HG02642 (cell line): Measurements from ENCODE around the gene SKI.
"Not testable (repeated sequence)": the region's sequence is repeated elsewhere in the genome, so short reads cannot be mapped to it uniquely, and the experiment has no call there.

Experiments used
- ATAC-seq: cut with Tn5 transposase; IDR thresholded peaks from one replicate; pipeline ENCODE4 v1.9.1; 2021; ENCODE audit warnings: mild to moderate bottlenecking; ENCODE audit not compliant: unreplicated experiment, poor library complexity

SKI gene

DNA sequence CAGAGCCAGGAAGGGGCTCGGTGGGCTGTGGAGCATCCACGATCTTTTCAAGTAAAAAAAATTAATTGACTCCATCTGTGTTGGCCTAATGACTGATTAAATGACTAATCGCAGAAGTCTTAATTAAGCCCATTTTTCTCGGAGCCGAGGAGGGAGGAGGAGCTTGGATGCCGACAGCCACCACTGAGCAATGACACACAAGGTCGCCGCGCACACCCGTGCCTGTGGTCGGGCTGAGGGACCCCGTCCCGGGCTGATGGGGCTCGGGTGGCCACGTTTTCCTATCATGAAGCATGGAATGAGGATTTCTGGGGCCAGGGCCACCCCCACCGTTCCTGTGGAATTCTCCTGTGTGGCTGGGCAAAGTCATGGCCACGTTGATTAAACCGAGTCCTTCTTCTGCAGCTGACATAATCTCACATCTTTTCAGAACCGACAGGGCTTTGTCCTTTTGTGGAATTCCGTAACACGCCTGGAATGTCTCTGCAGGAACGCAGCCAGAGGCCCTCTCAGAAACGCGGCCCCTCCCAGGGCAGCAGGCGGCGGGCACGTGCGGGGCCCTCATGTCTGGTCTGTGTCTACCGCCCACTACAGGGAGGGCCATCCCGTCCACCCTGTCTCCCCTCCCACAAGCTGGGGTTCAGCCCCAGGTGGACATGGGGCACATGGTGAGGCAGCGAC lies 102.5 kb downstream of the SKI start:
- ATAC-seq: no peak

DNA sequence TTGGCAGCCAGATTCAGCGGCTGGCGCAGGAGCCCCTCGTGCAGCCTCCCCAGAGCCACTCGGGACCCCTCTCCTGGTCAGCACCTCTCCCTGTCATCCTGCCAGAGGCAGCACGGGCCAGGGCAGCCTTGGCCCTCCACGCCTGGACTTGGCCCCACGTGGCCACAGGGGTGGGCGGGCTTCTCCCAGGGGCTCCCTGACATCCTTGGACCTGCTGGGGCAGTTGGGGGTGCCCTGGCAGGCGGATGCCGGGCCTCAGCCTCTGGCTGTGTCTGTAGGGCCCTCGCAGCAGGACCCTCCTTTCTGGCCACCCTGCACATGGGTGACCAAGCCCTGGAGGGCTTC lies 103.1 kb downstream of the SKI start:
- ATAC-seq: no peak

DNA sequence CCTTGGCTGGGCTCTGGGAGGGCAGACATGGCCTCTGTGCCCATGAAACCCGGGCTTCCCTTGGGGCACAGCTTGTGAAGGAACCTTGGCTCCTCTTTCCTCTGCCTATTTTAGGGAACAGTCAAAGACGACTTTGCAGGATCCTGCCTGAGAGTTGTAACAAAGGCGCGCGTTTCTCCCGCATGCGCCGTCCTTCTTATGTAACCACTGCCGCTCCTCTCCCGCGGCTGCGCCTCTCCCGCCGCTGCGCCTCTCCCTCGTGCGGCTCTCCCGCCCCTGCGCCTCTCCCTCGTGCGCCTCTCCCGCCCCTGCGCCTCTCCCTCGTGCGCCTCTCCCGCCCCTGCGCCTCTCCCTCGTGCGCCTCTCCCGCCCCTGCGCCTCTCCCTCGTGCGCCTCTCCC lies 103.5 kb downstream of the SKI start:
- not testable (repeated sequence) for ATAC-seq

DNA sequence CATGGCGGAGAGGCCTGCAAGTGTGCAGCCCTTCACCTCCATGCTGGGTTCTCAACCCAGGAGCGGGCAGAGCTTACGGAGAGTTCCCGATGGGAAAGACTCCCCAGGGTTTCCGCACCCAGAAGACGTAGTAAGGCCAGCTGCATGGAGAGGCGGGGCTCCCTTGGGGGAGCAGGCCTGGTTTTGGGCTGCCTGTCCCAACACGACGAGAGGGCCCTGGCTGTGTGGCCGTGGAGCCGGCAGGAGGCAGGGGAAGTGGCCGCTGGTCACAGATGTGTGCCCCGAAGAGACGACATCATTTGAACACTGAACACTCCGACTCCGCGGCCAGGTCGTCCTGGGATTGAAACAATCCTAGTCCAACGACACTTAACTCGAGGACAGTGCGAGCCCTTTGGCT lies 106.2 kb downstream of the SKI start:
- no peak for ATAC-seq

DNA sequence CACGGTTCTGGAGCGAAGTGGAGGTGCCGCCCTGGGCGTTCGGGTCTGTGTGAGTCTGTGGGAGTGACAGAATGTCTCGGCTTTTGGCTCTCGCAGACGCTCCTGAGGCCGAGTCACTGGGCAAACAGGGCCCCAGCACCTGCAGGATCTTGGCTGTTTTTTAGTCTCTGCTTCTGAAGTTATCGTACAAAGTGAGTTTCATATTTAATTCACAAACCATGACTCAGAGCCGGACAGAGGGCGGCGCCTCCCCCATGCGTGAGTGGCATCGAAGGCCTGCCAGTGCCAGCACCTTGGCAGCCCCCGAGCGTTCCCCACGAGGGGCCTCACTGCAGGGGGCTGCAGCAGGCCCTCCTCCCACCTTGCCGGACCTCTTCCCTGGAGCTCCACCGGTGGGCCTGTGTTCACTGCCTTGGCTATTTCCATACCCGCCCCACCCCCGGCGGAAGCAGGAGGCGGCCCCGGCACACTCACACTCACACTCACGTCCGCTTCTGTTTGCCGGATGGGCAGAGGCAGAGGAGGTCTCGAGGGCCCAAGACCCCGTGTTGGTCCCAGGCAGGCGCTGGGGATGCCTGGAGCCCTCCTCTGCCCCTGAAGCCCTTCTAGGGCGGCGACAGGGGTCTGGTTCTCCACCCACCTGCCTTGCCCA lies 106.9 kb downstream of the SKI start:
- no peak for ATAC-seq

DNA sequence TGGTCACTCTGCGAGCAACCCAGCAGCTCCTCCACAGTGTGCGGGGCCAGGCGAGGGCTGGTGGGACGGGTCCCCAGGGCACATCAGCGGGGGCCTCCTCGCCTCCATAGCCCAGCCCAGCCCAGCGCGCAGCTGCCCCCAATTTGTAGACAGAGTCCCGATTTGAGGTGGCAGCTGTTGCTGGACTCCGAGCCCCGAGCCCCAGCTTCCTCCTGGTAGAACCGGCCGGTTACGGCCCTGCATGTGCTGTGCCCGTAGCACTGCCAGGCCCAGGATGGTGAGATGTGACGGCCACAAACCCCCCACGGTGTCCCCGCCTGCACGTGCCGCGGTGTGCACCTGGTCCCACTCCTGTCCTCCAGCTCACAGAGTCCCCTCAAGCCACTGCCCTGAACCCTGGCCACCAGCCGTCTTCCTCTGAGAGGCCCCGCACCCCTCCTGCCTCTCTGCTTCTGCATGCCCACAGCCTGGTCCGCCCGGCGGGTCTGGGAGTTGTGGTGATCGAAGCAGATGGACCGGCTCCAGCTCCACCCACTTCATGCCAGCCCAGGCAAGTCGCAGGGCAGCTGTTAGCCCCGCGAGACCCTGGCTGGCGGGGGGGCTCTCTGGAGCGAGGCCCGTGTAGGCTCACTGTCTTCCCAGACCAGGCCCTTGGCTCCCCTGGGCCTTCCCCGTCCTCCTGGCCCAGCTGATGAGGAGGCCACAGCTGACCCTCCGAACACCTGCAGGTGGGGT lies 107.8 kb downstream of the SKI start:
- ATAC-seq: no peak

DNA sequence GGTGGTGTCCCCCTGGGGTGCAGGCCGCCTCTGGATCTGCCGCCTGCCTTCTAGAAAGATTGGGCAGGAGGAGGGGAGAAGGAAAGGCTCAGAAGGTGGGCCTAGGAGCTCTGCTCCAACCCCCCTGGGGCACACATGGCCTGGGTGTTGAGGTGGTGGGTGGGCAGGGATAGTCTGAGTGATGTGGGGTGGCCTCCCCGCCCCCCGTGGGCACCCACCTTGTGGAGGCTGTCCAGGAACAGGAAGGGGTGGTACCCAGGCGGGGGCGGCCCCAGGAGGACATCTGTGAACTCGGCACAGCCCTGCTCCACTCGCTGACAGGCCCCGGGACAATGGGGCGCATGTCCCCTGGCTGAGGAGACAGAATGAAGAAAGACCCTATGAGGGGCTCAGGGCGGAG lies 108.4 kb downstream of the SKI start:
- no peak for ATAC-seq

DNA sequence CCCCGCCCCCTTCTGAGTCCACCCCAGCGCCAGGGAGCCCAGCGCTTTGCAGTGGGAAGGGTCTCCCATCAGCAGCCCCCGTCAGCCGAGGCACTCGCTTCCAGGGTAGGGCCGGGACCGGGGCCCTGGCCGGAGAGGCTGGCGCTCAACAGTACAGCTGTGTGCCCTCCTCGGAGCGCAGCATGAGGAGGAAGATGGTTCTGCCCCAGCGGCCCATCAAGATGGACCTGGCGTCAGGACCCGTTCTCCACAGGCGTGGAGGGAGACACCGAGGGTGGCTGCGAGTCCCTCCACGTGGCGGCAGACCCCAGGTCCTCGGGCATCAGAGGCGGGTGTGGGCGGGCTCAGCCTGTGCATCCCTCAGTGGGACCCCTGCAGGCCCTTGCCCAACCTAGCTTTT lies 109.0 kb downstream of the SKI start:
- no peak for ATAC-seq

DNA sequence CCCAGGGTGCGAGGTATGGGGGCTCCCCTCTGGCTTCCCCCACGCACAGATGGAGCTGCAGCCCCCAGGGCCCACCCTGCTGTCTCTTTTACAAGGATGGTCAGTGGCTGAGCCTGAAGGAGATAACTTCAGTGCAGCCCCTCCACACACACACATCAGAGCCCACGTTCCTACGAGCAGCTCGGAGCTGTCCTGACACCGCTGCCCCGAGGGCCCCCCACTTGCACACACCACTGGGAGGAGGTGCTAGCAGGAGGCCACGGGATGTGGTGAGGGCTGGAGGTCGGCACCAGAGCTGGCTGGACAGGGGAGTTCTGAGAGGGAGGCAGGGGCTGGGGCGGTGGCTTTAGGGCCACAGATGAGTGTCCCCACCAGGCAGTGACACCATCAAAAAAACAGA lies 109.4 kb downstream of the SKI start:
- ATAC-seq: no peak

DNA sequence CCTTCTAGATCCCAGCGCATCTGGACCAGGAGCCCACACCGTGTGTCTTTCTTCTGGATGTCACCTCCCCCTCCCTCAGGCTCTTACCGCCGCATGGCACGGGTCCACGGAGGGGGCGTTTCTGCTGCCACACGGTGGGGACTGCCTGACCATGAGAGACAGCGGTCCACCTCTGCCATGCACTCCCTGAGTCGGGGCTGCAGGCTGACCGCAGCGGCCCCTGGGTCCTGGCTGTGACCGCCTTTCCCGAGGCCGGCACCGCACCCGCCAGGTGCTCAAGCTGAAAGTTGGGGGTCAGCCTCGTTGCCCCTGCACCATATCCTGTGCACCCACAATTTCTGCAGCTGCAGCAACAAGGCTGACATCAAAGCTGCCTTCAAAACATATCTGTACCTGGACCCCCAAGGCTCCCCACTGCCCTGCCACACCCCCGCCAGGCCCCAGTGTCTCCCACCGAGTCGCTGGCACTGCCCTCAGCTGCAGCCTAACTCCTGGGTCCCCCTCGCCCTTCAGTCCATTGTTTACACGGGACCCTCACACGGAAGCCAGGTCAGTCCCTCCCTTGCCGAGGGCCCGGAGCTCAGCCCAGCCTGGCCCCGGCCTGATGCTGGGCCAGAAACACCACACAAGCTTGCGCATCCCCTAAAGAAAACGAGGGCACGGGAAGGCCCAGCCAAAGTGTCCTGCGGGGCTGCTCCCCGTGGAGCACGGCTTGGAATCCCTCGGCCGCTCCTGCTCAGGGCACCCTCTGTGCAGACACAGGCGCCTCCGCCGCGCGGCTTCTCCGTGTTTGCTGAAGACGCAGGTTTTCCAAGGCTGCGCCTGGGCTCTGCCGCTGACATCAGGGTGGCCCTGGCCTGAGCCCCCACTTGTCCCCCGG lies 111.3 kb downstream of the SKI start:
- ATAC-seq: no peak

DNA sequence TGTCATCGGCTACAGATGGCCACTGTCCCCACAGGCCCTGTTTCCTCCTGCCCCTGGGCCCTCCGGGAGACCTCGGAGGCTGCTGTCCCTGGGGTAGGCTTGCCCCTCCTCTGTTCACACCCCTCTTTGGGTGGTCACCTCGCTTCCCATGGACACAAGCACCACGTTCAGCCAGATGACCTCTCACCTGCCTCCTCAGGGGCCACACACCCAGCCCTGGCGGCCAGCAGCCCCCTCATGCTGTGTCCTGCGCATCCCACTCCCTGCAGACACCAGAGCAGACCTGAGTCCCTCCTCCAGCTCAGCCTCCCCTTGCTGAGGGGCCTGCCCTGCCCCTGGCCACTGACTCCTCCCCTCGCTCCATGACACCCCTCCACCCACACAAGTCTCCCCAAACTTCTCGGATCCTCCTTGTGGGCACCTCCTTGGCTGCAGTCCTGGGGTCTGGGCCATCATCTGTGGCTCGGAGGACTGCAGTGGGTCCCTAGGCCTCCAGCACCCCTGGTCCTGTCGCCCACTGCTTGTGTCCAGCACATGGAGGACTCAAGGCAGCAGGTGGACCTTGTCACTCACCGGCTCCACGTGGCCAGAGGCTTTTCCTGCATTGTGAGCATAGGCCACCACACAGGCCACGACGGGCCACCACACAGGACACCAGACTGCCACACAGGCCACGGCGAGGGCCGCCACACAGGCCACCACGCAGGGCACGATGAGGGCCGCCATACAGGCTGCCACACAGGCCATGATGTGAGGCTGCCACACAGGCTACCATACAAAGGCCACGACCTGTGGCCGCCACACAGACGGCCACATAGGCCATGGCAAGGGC lies 112.2 kb downstream of the SKI start:
- ATAC-seq: no peak

DNA sequence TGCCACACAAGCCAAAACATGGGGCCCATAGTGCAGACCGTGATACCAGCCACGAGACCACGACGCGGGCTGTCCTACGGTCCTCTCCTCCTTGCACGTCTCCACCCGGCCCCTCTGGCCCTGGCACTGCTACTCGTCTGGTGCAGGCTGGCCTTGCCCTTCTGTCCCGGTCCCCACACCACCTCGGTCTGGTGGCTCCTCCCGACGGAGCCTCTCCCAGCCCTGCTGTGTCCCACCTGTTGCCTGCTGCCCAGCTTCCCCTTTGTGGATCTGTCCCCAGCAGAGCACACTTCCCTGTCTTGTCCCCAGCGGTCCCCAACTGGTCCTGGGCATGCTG lies 112.8 kb downstream of the SKI start:
- no peak for ATAC-seq

DNA sequence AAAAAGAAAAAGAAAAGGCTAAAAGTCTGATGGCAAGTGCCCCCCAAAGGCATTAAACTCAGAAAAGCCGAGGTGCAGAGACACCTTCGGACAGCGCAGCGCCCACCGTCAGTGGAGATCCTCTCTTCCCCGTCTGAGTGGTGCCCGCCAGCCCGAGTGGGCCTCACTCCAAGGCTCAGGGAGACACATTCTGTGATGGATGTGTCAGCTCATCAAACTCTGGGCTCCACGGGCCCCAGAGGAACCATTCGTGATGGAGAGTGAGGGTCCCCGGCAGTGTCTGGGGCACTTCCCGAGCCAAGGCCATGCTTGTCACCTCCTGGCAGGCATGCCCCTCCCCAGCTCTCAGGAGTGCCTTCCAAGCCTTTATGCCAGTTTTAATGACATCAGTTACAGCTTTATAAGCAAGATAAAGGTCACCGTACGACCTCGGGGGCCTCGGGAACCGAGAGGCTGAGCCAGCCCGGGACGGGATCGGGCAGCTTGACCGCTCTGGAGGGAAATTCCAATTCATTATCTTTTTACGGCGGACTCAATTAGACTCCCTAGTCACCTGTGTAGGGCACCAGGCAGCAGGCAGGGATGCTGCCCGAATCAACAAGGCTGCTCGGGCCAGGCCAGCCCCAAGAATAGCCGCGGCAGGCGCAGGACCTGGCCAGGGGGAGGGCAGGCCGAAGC lies 113.7 kb downstream of the SKI start:
- no peak for ATAC-seq

DNA sequence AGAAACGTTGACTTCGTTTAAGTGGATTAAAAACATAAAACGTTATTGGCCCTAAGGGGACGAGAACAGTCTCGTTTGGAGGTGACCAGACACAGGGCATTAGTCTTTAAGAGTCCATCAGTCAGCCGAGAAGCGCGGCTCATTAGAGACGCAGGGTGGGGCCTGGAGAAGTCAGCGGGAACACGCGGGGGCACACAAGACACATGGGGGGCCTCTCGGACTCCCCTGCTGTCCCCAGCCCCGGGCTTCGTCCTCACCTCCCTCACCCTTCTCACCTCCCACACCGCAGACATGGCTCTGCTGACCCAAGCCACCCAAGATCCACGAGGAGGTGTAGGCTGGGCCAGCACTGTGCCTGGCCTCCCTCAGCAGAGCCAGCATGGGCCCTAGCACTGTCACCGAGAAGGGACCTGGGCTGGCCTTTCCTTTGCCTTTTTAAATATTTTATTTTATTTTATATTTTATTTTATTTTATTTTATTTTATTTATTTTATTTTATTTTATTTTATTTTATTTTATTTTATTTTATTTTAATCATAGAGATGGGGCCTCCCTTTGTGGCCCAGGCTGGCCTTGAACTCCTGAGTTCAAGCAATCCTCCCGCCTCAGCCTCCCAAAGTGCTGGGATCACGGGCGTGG lies 114.4 kb downstream of the SKI start:
- no peak for ATAC-seq

DNA sequence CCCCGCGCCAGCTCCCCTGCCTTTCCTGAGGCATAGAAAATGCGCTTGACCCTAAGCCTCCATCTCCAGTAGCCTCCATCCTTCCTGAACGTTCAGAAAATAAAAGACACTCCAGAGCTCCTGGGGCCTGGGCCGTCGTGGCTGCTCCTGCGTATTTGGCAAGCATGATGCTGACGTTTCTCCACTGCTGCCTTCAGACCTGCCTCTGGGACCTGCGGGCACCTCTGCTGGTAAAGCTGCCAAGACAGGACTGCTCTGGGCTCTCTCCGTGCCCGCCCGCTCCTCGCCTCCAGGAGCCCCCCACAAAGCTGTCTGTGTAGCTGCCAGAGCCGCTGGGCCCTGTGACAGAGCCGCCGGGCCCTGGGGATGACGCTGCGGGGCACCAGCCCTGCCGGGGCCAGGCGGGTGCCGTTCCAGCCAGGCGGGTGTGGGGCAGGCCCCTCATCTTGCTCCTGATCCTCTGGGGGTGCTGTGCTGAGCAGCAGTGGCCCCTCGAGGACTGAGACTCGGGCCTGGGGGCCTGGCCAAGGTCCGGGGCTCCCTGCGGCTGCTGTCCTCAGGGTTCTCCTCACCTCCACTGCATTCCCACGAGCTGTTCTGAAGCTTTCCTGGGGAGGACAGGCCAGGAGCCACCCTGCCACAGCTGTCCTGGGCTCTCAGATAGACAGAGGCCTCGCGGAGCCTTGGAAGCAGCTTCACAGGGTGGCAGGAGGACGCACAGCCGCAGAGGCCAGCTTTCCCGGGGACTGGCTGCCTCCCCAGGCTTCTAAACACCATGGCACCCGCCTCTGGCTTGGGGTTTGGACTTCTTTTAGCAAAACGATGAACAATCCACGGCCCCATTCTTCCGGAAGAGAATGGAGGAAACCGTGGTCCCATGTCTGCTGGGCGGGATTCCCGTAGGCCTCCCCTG lies 115.2 kb downstream of the SKI start:
- no peak for ATAC-seq

DNA sequence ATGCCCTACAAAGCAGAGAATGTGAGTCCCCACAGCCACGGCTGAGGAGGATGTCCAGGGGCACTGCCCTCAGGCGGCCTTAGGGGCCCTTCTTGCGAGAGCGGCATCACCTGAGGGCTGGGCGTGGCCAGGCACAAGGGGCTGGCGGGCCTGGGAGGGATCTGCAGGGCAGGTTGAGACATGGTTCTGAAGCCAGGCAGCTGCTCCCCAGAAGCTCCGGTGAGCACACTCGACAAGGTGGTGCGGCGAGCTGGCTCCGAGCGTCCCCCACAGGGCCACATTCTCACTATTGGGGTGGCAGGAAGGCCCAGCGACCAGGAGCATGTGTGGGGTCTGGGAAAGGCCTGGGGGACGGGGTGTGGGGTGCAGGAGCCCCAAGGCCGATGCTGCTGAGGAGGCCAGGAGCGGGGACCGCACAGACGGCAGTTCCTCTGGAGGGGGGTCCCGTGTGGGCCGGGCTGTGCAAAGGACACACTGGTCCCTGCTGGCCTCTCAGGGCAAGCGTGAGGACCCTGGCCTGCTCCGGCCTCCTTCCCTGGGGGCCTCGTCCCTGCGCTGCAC lies 116.1 kb downstream of the SKI start:
- ATAC-seq: no peak

DNA sequence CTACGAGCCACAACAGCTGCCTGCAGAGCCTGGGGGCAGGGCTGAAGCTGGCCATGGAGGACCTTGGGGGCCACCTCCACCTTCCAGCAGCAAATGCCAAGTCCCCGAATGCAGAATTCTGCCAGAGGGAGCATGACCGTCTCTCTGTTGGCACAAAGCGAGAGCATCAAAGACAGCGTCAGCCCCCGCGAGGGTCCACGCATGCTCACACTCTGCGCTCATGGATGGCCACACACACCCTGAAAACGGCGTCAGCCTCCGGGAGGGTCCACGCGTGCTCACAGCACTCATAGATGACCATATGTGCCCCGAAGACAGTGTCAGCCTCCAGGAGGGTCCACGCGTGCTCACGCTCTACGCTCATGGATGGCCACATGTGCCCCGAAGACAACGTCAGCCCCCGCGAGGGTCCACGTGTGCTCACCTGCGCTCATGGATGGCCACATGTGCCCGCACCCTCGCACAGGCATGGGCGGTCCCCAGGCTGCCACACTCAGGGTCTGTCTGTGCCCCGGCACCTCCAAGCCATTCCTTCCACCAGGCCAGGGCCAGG lies 116.7 kb downstream of the SKI start:
- no peak for ATAC-seq
